Skeletal muscle satellite cell (primary cell): ENCODE results near the gene HCN4.

Experiments used
- H3K27me3 ChIP-seq: 2 replicates; pipeline ENCODE4 v1.7.0; 2013; ENCODE audit warnings: low read length; ENCODE audit not compliant: control insufficient read depth, insufficient read depth
- H3K36me3 ChIP-seq: 2 replicates; pipeline ENCODE4 v1.7.0; 2013; ENCODE audit warnings: mild to moderate bottlenecking, control low read depth, low read length; ENCODE audit not compliant: insufficient read depth
- H3K4me1 ChIP-seq: 2 replicates; pipeline ENCODE4 v1.7.0; 2013; ENCODE audit warnings: low read length; ENCODE audit not compliant: control insufficient read depth, insufficient read depth
- H3K4me2 ChIP-seq: 2 replicates; pipeline ENCODE4 v1.7.0; 2013; ENCODE audit warnings: mild to moderate bottlenecking, low read length
- H3K4me3 ChIP-seq: 2 replicates; pipeline ENCODE4 v1.7.0; 2013; ENCODE audit warnings: low read length
- H3K9ac ChIP-seq: 2 replicates; pipeline ENCODE4 v1.7.0; 2013; ENCODE audit warnings: mild to moderate bottlenecking, low read depth, low read length, moderate library complexity
- H3K9me3 ChIP-seq: replicated peaks from 2 replicates; pipeline ENCODE4 v1.7.0; 2013; ENCODE audit warnings: mild to moderate bottlenecking, control low read depth, low read length

The HCN4 gene

GRCh38 chr15:73322665-73323373 lies 45.9 kb downstream of the HCN4 start:
- Histone ChIP-seq H3K4me2 (no peak overlapping the region), H3K27me3 (peaks cover 22% of the 10 kb centered on the region), H3K9me3 (no peaks in the 10 kb centered on the region), H3K4me3 (no peak overlapping the region), H3K9ac (no peak overlapping the region), H3K36me3 (no peaks in the 10 kb centered on the region), H3K4me1 (no peaks in the 10 kb centered on the region)

GRCh38 chr15:73321496-73322450 lies 47.0 kb downstream of the HCN4 start:
- Histone ChIP-seq H3K27me3 (peaks cover 25% of the 10 kb centered on the region), H3K4me3 (no peak overlapping the region), H3K9me3 (no peaks in the 10 kb centered on the region), H3K9ac (no peak overlapping the region), H3K36me3 (no peaks in the 10 kb centered on the region), H3K4me1 (no peaks in the 10 kb centered on the region), H3K4me2 (no peak overlapping the region)

- H3K4me1 ChIP-seq, result no peaks in the 10 kb centered on the region
- no peak overlapping the region for H3K4me3 ChIP-seq
- H3K9ac ChIP-seq, result no peak overlapping the region
- H3K4me2 ChIP-seq, result no peak overlapping the region
- H3K9me3 ChIP-seq, result no peaks in the 10 kb centered on the region
- H3K36me3 ChIP-seq, result no peaks in the 10 kb centered on the region
- peaks cover 18% of the 10 kb centered on the region for H3K27me3 ChIP-seq
These were observed 48.1 kb downstream of the HCN4 start for GRCh38 chr15:73320619-73321180.

GRCh38 chr15:73319460-73320245 lies 49.1 kb downstream of the HCN4 start:
- Histone ChIP-seq H3K9ac (no peak overlapping the region), H3K36me3 (no peaks in the 10 kb centered on the region), H3K27me3 (peaks cover 16% of the 10 kb centered on the region), H3K9me3 (no peaks in the 10 kb centered on the region), H3K4me1 (no peaks in the 10 kb centered on the region), H3K4me3 (no peak overlapping the region), H3K4me2 (no peak overlapping the region)

GRCh38 chr15:73318463-73319351 lies 50.1 kb downstream of the HCN4 start:
- no peaks in the 10 kb centered on the region for H3K4me1 ChIP-seq
- H3K36me3 ChIP-seq, result no peaks in the 10 kb centered on the region
- H3K4me2 ChIP-seq, result no peak overlapping the region
- no peaks in the 10 kb centered on the region for H3K9me3 ChIP-seq
- H3K27me3 ChIP-seq, result peaks cover 16% of the 10 kb centered on the region
- no peak overlapping the region for H3K9ac ChIP-seq
- H3K4me3 ChIP-seq, result no peak overlapping the region

- no peaks in the 10 kb centered on the region for H3K4me1 ChIP-seq
- H3K9ac ChIP-seq, result no peak overlapping the region
- peaks cover 16% of the 10 kb centered on the region for H3K27me3 ChIP-seq
- H3K4me2 ChIP-seq, result no peak overlapping the region
- H3K36me3 ChIP-seq, result no peaks in the 10 kb centered on the region
- no peak overlapping the region for H3K4me3 ChIP-seq
- H3K9me3 ChIP-seq, result no peaks in the 10 kb centered on the region
These were observed 50.9 kb downstream of the HCN4 start for GRCh38 chr15:73317651-73318462.

GRCh38 chr15:73313861-73314260 lies 54.9 kb downstream of the HCN4 start:
- Histone ChIP-seq H3K9ac (no peak overlapping the region), H3K36me3 (no peaks in the 10 kb centered on the region), H3K27me3 (peaks cover 3% of the 10 kb centered on the region), H3K4me2 (no peak overlapping the region), H3K9me3 (no peaks in the 10 kb centered on the region), H3K4me1 (no peaks in the 10 kb centered on the region), H3K4me3 (no peak overlapping the region)

GRCh38 chr15:73308305-73308704 lies 60.5 kb downstream of the HCN4 start:
- Histone ChIP-seq H3K9me3 (no peaks in the 10 kb centered on the region), H3K27me3 (no peaks in the 10 kb centered on the region), H3K9ac (no peak overlapping the region), H3K4me3 (no peak overlapping the region), H3K4me2 (no peak overlapping the region), H3K36me3 (no peaks in the 10 kb centered on the region), H3K4me1 (no peaks in the 10 kb centered on the region)

GRCh38 chr15:73305331-73306211 lies 63.2 kb downstream of the HCN4 start:
- Histone ChIP-seq H3K9me3 (no peaks in the 10 kb centered on the region), H3K4me3 (no peak overlapping the region), H3K27me3 (no peaks in the 10 kb centered on the region), H3K36me3 (no peaks in the 10 kb centered on the region), H3K4me2 (no peak overlapping the region), H3K4me1 (no peaks in the 10 kb centered on the region), H3K9ac (no peak overlapping the region)
